Stimulated activated CD4-positive, alpha-beta T cell treated with anti-CD3 and anti-CD28 coated beads, Interleukin-2, amount 100 ng/mL, for 24 hours (primary cell): ENCODE results near the gene BANP.
"Not testable (repeated sequence)": the region's sequence is repeated elsewhere in the genome, so short reads cannot be mapped to it uniquely, and the experiment has no call there.

ENCODE experiments used
- DNase-seq, 2 donors: peaks; one replicate each; pipeline ENCODE4 v3.0.0-alpha.2; 2020

The BANP gene

DNA sequence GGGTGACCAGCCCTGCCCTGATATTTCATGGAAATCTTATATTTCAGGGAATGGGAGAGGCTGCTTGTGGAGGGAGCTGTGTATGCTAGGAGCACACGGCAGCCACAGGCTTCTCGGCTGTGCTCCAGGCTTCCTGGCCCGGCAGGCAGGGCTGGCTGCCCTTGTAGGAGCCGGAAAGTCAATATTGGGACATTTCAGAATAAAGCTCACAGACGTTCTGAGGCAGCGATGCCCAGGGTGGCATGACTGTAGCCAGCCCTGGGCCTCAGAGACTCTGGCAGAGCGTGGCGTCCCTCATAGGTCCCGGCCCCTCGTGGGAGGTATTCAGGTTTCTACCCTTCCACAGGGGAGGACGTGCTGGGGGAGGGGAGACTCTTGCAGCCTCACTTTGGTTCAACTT, 65.7 kb downstream of the BANP start:
- DNase-seq, result no peak

GRCh38 chr16:88017587-88018101, 66.4 kb downstream of the BANP start:
- no peak for DNase-seq

DNA sequence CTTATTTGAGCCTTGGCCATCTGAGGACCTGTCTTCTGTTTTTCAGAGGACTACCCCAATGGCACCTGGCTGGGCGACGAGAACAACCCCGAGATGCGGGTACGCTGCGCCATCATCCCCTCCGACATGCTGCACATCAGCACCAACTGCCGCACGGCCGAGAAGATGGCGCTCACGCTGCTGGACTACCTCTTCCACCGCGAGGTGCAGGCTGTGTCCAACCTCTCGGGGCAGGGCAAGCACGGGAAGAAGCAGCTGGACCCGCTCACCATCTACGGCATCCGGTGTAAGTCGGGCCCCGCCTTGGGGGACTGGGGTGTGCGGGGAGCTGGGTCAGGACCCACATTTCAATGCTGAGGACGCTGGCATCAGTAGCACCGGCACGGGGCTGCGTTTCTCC, 67.1 kb downstream of the BANP start:
- DNase-seq, result not testable (repeated sequence)

DNA sequence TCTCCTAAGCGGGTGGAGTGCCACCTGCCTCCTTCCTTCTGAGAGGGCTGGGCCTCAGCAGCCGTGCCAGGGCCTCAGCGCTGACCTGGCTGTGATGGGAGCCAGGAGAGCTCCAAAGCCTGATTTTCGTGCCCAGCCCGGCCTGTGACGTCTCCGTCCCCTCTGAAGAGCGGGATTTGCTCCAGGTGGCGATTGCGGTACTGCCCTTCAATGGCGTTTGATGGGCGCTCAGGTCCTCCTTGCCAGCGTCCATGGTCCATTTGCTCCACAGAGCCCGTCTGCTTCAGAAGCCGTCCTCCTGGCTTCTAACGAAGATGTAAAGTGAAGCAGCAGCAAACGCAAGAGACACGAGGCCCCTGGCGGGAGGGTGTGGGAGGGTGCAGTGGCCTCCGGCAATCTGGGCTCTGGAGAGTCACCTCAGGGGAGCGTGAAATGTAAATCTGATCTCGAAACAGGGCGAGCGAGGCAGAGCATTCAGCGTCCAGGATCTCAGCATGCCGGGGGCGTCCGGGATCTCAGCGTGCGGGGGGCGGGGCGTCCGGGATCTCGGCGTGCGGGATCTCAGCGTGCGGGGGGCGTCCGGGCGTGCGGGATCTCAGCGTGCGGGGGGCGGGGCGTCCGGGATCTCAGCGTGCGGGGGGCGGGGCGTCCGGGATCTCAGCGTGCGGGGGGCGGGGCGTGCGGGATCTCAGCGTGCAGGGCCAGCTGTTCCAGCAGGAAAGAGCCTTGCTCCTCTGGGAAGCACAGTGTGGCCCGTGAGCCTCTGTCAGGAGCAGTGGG, 68.0 kb downstream of the BANP start:
- not testable (repeated sequence) for DNase-seq

DNA sequence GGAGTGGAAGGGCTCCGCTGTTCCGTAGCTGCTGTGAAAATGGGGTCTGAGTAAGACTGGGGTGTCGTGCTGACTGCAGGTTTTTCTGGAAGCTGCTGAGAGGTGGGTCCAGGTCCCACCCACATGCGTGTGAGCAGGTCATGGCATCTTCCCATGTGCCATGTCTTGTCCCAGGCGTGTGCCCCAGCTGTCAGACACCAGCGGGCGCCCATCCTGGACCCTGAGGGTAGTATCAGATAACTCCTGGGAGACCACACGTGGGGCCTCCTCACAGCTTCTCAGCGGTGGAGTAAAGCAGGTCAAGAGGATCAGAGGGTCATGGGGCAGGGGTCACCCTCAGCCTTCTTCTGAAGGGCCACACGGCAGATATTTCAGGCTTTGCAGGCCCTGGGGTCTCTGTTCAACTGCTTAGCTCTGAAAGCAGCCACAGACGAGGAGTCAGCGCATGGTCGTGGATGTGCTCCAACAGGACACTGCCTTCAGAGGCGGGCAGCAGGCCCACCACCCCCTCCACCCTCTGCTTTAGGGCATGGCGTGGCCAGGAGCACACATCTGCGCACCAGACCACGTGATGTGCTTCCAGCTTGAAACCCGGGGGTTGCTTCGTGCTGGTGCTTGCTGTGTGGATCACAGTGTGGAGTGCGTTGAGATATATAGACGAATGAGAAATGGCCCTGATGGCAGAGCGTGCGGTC, 68.7 kb downstream of the BANP start:
- DNase-seq, result no peak

- DNase-seq, result no peak
Observed at GRCh38 chr16:88020516-88020885, 69.3 kb downstream of the BANP start.

GRCh38 chr16:88021041-88021970, 70.1 kb downstream of the BANP start:
- not testable (repeated sequence) for DNase-seq

DNA sequence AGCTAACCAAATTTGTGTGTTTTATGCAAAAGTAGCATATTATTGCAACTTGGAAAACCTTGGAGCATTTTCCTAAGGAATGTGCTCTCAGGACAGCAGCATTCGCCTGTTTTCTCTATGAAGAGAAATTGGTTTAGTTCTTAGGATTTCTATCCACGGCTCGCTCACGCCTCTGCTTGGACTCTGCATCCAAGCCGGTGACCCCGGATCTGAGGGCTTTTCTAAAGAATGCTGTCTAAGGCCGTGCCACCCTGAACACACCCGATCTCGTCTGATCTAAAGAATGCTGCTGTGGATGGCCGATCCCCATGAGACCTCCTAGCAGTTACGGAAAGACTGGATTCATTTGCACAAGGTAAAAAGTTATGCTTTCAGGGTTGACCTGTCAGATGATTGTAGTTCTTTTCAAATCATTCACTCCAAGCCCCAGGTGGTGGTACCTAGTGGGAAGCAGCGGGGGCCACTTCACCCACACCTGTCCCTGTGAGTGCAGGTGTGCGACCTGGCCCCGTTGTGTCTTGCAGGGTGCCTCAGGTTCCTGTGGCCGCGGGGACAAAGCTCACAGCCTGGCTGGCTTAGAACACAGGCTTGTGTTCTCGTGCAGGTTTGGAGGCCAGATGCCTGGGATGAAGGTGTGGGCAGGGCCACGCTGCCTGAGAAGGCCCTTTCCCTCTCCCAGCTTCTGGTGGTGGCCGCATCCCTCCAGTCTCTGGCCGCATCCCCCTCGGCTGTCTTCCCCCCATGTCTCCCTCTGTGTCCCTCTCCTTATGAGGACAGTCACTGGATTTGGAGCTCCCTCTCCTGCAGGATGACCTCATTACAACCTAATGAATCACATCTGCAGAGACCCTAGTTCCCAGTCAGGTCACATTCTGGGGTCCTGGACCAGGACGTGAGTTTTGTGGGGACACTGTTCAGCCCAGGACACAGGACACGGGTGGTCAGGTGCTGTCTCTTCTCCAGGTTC, 71.1 kb downstream of the BANP start:
- no peak for DNase-seq

DNA sequence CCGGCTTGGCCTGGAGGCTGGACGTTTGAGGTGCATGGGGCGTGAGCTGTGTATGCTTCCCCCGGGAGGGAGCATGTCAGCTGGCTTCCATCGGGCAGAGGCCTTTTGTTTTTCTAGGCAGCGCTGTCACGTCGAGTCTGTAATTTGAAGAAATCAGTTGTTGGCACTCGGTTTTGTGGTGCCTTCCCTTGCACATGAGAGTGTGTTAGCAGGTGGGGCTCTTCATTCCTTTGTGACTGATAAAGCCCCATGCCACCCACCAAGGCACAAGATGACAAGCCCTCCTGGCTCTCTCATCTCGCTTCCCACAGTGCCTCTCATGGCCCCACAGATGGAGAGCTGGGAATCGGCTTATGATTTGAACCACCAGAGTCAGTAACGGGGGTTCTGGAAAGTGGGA, 72.1 kb downstream of the BANP start:
- DNase-seq, result no peak

GRCh38 chr16:88023786-88024185, 72.6 kb downstream of the BANP start:
- no peak for DNase-seq

- not testable (repeated sequence) for DNase-seq
Observed at GRCh38 chr16:88024491-88025085, 73.4 kb downstream of the BANP start.

- DNase-seq, result peak; percentile 7 to 47
Observed at GRCh38 chr16:88025086-88025492, 73.9 kb downstream of the BANP start.

- not testable (repeated sequence) for DNase-seq
Observed at GRCh38 chr16:88025828-88026555, 74.8 kb downstream of the BANP start.

DNA sequence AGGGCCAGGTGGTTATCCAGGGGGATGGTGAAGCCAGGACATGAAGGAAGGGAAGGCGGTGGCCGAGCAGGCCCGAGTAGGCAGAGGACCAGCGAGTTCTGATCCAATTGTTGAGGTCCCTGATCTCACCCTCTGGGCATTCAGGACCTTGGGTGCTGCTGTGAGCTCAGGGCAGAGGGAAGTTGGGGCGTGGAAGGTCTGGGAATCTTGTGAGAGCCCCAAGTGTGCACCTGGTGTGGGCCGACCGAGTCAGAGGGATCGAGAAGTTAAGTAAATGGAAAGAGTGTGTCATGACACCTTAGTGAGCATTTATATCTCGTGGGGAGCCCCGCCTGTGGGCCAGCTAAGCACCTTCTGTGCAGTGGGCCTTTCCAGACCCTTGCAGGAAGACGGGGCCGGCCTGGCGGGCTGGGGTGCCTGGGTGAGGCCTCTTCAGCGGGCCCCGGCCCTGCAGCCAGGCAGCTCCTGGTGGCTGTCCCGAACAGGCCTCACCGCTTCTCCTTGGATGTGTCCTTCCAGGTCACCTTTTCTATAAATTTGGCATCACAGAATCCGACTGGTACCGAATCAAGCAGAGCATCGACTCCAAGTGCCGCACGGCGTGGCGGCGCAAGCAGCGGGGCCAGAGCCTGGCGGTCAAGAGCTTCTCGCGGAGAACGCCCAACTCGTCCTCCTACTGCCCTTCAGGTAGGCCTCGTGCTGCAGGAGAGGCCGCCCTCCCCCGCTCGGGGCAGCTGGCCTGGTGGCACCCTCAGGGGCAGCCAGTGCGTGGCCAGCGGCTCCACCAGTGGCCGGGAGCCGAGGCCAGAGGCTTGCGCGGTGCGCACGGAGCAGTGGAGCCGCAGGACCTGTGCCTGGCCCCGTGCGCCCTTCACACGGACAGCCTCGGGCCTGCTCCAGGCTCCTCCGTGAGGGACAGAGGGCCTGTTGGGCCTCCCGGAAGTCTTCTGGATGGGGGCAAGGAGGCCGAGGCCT, 76.0 kb downstream of the BANP start:
- no peak for DNase-seq

- DNase-seq, result not testable (repeated sequence)
Observed at GRCh38 chr16:88028177-88028930, 77.1 kb downstream of the BANP start.

GRCh38 chr16:88030498-88030897, 79.3 kb downstream of the BANP start:
- no peak for DNase-seq

GRCh38 chr16:88030961-88031360, 79.7 kb downstream of the BANP start:
- not testable (repeated sequence) for DNase-seq

GRCh38 chr16:88033003-88033740, 81.9 kb downstream of the BANP start:
- not testable (repeated sequence) for DNase-seq
